GM23338 (cell line): ENCODE results near the gene CFAP74. TPM values are rescaled to one million over a fixed set of nuclear protein-coding genes. Genes with fewer than 3 reads are reported as not detected.

Experiments
- ATAC-seq: fragments of 200-7000 bp; cut with Tn5 transposase; 3 replicates; pipeline ENCODE4 v1.9.1; 2020
- DNase-seq: peaks from one replicate; pipeline ENCODE4 v3.0.0-alpha.2; 2015; ENCODE audit warnings: low spot score
- H2AFZ ChIP-seq: fragments of 200-600 bp; sonication (generic); 2 replicates; pipeline ENCODE4 v1.8.0; 2016; ENCODE audit warnings: antibody characterized with exemption, mild to moderate bottlenecking, moderate library complexity
- H3F3A ChIP-seq: fragments of 200-600 bp; sonication (generic); replicated peaks from 2 replicates; pipeline ENCODE4 v1.8.0; 2017; ENCODE audit warnings: antibody characterized with exemption, mixed run types, low read depth
- H3K27ac ChIP-seq: fragments of 200-600 bp; sonication (generic); 2 replicates; pipeline ENCODE4 v1.6.1; 2016; ENCODE audit warnings: low read depth
- H3K27me3 ChIP-seq: fragments of 200-600 bp; sonication (generic); 2 replicates; pipeline ENCODE4 v1.8.0; 2016; ENCODE audit warnings: mild to moderate bottlenecking, mixed run types, moderate library complexity; ENCODE audit not compliant: insufficient read depth
- H3K36me3 ChIP-seq: fragments of 200-600 bp; sonication (generic); 2 replicates; pipeline ENCODE4 v1.8.0; 2016; ENCODE audit warnings: mild to moderate bottlenecking; ENCODE audit not compliant: insufficient read depth
- H3K4me1 ChIP-seq: fragments of 200-600 bp; sonication (generic); 2 replicates; pipeline ENCODE4 v1.8.0; 2016; ENCODE audit warnings: mild to moderate bottlenecking, moderate library complexity; ENCODE audit not compliant: insufficient read depth
- H3K4me2 ChIP-seq: fragments of 200-600 bp; sonication (generic); 2 replicates; pipeline ENCODE4 v1.7.1; 2017; ENCODE audit warnings: mixed run types
- H3K4me3 ChIP-seq: fragments of 200-600 bp; sonication (generic); 2 replicates; pipeline ENCODE4 v1.6.1; 2016; ENCODE audit warnings: mixed run types
- H3K79me2 ChIP-seq: fragments of 200-600 bp; sonication (generic); replicated peaks from 2 replicates; pipeline ENCODE4 v1.8.0; 2017; ENCODE audit warnings: mild to moderate bottlenecking; ENCODE audit not compliant: insufficient read depth
- H3K9me2 ChIP-seq: fragments of 200-600 bp; sonication (generic); 2 replicates; pipeline ENCODE4 v1.8.0; 2017; ENCODE audit not compliant: insufficient read depth
- H4K20me1 ChIP-seq: fragments of 200-600 bp; sonication (generic); replicated peaks from 2 replicates; pipeline ENCODE4 v1.8.0; 2017; ENCODE audit warnings: mild to moderate bottlenecking; ENCODE audit not compliant: insufficient read depth
- H3K27ac Mint-ChIP-seq: 2 replicates; pipeline ENCODE4 v1.8.0; 2020; ENCODE audit warnings: inconsistent platforms, mild to moderate bottlenecking, moderate library complexity, mixed read lengths
- H3K27me3 Mint-ChIP-seq: 3 replicates; pipeline ENCODE4 v1.8.0; 2022; ENCODE audit warnings: low read depth, mild to moderate bottlenecking, moderate library complexity, mixed read lengths, inconsistent platforms; ENCODE audit not compliant: insufficient read depth, poor library complexity
- H3K36me3 Mint-ChIP-seq: 3 replicates; pipeline ENCODE4 v1.8.0; 2021; ENCODE audit warnings: low read depth, mild to moderate bottlenecking, inconsistent platforms, moderate library complexity, mixed read lengths
- H3K4me1 Mint-ChIP-seq: 3 replicates; pipeline ENCODE4 v1.8.0; 2020; ENCODE audit warnings: mild to moderate bottlenecking, inconsistent platforms, mixed read lengths
- H3K4me3 Mint-ChIP-seq: 3 replicates; pipeline ENCODE4 v1.8.0; 2021; ENCODE audit warnings: moderate library complexity, mild to moderate bottlenecking, inconsistent platforms, mixed read lengths
- H3K9me3 Mint-ChIP-seq: 3 replicates; pipeline ENCODE4 v1.8.0; 2020; ENCODE audit warnings: moderate library complexity, mild to moderate bottlenecking, inconsistent platforms, mixed read lengths
- CREB1 ChIP-seq: fragments of 250-450 bp; sonication (Bioruptor Pico); IDR thresholded peaks from 2 replicates; pipeline ENCODE4 v1.5.0; 2020; ENCODE audit warnings: low read depth, mild to moderate bottlenecking, moderate library complexity
- CTCF ChIP-seq, 2 experiments: fragments of 200-600 bp in 1 of 2; sonication (generic) in 1 of 2; conservative IDR thresholded peaks; 2 replicates each; pipeline versions ENCODE4 v1.5.1 to v1.6.1; 2016 to 2017; ENCODE audit warnings: antibody characterized with exemption in 2 of 2, low read depth in 2 of 2, mild to moderate bottlenecking in 2 of 2, moderate library complexity in 1 of 2
- ETS1 ChIP-seq: IDR thresholded peaks from 2 replicates; pipeline ENCODE4 v1.6.1; 2016; ENCODE audit warnings: antibody characterized with exemption
- EZH2 ChIP-seq: fragments of 200-600 bp; sonication (generic); IDR thresholded peaks from one replicate; pipeline ENCODE4 v1.8.0; 2017; ENCODE audit warnings: antibody characterized with exemption, mild to moderate bottlenecking, low read depth; ENCODE audit not compliant: unreplicated experiment
- EZH2phosphoT487 ChIP-seq: fragments of 200-600 bp; sonication (generic); IDR thresholded peaks from one replicate; pipeline ENCODE4 v1.8.1; 2018; ENCODE audit warnings: antibody characterized with exemption; ENCODE audit not compliant: unreplicated experiment
- JUNB ChIP-seq: IDR thresholded peaks from one replicate; pipeline ENCODE4 v1.6.1; 2016; ENCODE audit warnings: antibody characterized with exemption; ENCODE audit not compliant: unreplicated experiment
- NANOG ChIP-seq: IDR thresholded peaks from 2 replicates; pipeline ENCODE4 v1.6.1; 2016; ENCODE audit warnings: antibody characterized with exemption, borderline replicate concordance
- POLR2AphosphoS5 ChIP-seq: IDR thresholded peaks from 2 replicates; pipeline ENCODE4 v1.6.1; 2016; ENCODE audit warnings: antibody characterized with exemption, low read depth
- STAT1 ChIP-seq: IDR thresholded peaks from one replicate; pipeline ENCODE4 v1.6.1; 2016; ENCODE audit warnings: antibody characterized with exemption; ENCODE audit not compliant: unreplicated experiment
- ZNF114 ChIP-seq: fragments of 250-450 bp; sonication (Bioruptor Pico); IDR thresholded peaks from 2 replicates; pipeline ENCODE4 v1.5.0; 2020; ENCODE audit warnings: mild to moderate bottlenecking, moderate library complexity
- ZNF331 ChIP-seq: fragments of 250-450 bp; sonication (Bioruptor Pico); IDR thresholded peaks from 2 replicates; pipeline ENCODE4 v1.5.0; 2020; ENCODE audit warnings: low read depth, mild to moderate bottlenecking, moderate library complexity
- polyA plus RNA-seq: library from polyadenylated mRNA; unstranded; fragments of >200 nt; fragmentation: Nextera tagmentation; extraction: Ambion mirVana; gene quantifications from 2 replicates; pipeline ENCODE4 v1.2.1, GENCODE V29; 2016
- total RNA-seq: library from RNA; depleted of rRNA; stranded (reverse); fragments of >200 nt; shearing (Covaris generic); gene quantifications from 2 replicates; pipeline ENCODE4 v1.2.3, GENCODE V29; 2014
- TF ChIP-seq, protein P1 (sequence below): fragments of 250-450 bp; sonication (Bioruptor Pico); IDR thresholded peaks from 2 replicates; pipeline ENCODE4 v1.5.0; 2020; ENCODE audit warnings: mild to moderate bottlenecking, moderate library complexity
- TF ChIP-seq, protein P2 (sequence below): IDR thresholded peaks from one replicate; pipeline ENCODE4 v1.6.1; 2018; ENCODE audit warnings: antibody characterized with exemption; ENCODE audit not compliant: unreplicated experiment

Gene CFAP74
- total and polyA plus RNA-seq, 2 experiments from 2014 or later = 0.21 TPM; not detected in 1

- no peak overlapping the region for H2AFZ ChIP-seq
- no peak overlapping the region for H3K4me3 Mint-ChIP-seq
- H3K4me1 ChIP-seq = peaks cover 5% of the 10 kb centered on the region; the same call in 1 of the 2 replicates
- peaks cover 11% of the 10 kb centered on the region for H3K27me3 Mint-ChIP-seq
- no peak overlapping the region for H3K4me2 ChIP-seq
- no peaks in the 10 kb centered on the region for H3K9me2 ChIP-seq
- no peaks in the 10 kb centered on the region for H3K9me3 Mint-ChIP-seq
- no peak overlapping the region for H3K27ac ChIP-seq
- DNase-seq (no peak), ATAC-seq (no peak)
- H4K20me1 ChIP-seq = no peaks in the 10 kb centered on the region
- no peaks in the 10 kb centered on the region; the same call in 1 of the 3 replicates for H3K36me3 Mint-ChIP-seq
- no peak overlapping the region for H3K4me3 ChIP-seq
- 0 out of 2 replicates have a peak, but pooled peaks cover 2% of the 10 kb centered on the region for H3F3A ChIP-seq
- H3K79me2 ChIP-seq = no peaks in the 10 kb centered on the region
- no peaks in the 10 kb centered on the region for H3K27me3 ChIP-seq
- H3K36me3 ChIP-seq = no peaks in the 10 kb centered on the region
- H3K4me1 Mint-ChIP-seq = peaks cover 14% of the 10 kb centered on the region
- no peak overlapping the region for H3K27ac Mint-ChIP-seq
- TF ChIP-seq NANOG (no peak), POLR2AphosphoS5 (no peak), ZNF331 (CRISPR knock-in tag) (no peak), STAT1 (no peak), CTCF (conservative IDR thresholded peaks at IDR 0.05; ENCODE audit: low read depth in 2 of 2) (no peak), EZH2phosphoT487 (no peak), ETS1 (no peak), JUNB (no peak), ZNF114 (CRISPR knock-in tag) (no peak), EZH2 (no peak), CREB1 (no peak)
- TF ChIP-seq, protein P1, sequence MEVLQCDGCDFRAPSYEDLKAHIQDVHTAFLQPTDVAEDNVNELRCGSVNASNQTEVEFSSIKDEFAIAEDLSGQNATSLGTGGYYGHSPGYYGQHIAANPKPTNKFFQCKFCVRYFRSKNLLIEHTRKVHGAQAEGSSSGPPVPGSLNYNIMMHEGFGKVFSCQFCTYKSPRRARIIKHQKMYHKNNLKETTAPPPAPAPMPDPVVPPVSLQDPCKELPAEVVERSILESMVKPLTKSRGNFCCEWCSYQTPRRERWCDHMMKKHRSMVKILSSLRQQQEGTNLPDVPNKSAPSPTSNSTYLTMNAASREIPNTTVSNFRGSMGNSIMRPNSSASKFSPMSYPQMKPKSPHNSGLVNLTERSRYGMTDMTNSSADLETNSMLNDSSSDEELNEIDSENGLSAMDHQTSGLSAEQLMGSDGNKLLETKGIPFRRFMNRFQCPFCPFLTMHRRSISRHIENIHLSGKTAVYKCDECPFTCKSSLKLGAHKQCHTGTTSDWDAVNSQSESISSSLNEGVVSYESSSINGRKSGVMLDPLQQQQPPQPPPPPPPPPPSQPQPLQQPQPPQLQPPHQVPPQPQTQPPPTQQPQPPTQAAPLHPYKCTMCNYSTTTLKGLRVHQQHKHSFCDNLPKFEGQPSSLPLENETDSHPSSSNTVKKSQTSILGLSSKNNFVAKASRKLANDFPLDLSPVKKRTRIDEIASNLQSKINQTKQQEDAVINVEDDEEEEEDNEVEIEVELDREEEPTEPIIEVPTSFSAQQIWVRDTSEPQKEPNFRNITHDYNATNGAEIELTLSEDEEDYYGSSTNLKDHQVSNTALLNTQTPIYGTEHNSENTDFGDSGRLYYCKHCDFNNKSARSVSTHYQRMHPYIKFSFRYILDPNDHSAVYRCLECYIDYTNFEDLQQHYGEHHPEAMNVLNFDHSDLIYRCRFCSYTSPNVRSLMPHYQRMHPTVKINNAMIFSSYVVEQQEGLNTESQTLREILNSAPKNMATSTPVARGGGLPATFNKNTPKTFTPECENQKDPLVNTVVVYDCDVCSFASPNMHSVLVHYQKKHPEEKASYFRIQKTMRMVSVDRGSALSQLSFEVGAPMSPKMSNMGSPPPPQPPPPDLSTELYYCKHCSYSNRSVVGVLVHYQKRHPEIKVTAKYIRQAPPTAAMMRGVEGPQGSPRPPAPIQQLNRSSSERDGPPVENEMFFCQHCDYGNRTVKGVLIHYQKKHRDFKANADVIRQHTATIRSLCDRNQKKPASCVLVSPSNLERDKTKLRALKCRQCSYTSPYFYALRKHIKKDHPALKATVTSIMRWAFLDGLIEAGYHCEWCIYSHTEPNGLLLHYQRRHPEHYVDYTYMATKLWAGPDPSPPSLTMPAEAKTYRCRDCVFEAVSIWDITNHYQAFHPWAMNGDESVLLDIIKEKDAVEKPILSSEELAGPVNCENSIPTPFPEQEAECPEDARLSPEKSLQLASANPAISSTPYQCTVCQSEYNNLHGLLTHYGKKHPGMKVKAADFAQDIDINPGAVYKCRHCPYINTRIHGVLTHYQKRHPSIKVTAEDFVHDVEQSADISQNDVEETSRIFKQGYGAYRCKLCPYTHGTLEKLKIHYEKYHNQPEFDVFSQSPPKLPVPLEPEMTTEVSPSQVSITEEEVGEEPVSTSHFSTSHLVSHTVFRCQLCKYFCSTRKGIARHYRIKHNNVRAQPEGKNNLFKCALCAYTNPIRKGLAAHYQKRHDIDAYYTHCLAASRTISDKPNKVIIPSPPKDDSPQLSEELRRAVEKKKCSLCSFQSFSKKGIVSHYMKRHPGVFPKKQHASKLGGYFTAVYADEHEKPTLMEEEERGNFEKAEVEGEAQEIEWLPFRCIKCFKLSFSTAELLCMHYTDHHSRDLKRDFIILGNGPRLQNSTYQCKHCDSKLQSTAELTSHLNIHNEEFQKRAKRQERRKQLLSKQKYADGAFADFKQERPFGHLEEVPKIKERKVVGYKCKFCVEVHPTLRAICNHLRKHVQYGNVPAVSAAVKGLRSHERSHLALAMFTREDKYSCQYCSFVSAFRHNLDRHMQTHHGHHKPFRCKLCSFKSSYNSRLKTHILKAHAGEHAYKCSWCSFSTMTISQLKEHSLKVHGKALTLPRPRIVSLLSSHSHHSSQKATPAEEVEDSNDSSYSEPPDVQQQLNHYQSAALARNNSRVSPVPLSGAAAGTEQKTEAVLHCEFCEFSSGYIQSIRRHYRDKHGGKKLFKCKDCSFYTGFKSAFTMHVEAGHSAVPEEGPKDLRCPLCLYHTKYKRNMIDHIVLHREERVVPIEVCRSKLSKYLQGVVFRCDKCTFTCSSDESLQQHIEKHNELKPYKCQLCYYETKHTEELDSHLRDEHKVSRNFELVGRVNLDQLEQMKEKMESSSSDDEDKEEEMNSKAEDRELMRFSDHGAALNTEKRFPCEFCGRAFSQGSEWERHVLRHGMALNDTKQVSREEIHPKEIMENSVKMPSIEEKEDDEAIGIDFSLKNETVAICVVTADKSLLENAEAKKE (CRISPR knock-in tag) = no peak
- TF ChIP-seq, protein P2, sequence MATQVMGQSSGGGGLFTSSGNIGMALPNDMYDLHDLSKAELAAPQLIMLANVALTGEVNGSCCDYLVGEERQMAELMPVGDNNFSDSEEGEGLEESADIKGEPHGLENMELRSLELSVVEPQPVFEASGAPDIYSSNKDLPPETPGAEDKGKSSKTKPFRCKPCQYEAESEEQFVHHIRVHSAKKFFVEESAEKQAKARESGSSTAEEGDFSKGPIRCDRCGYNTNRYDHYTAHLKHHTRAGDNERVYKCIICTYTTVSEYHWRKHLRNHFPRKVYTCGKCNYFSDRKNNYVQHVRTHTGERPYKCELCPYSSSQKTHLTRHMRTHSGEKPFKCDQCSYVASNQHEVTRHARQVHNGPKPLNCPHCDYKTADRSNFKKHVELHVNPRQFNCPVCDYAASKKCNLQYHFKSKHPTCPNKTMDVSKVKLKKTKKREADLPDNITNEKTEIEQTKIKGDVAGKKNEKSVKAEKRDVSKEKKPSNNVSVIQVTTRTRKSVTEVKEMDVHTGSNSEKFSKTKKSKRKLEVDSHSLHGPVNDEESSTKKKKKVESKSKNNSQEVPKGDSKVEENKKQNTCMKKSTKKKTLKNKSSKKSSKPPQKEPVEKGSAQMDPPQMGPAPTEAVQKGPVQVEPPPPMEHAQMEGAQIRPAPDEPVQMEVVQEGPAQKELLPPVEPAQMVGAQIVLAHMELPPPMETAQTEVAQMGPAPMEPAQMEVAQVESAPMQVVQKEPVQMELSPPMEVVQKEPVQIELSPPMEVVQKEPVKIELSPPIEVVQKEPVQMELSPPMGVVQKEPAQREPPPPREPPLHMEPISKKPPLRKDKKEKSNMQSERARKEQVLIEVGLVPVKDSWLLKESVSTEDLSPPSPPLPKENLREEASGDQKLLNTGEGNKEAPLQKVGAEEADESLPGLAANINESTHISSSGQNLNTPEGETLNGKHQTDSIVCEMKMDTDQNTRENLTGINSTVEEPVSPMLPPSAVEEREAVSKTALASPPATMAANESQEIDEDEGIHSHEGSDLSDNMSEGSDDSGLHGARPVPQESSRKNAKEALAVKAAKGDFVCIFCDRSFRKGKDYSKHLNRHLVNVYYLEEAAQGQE = no peak
These were observed 96.4 kb downstream of the CFAP74 start for GRCh38 chr1:1907098-1907736.
